Mesothelial cell of epicardium (in vitro differentiated cells): Measurements from ENCODE around the gene LRRC3C. TPM values are rescaled to one million over a fixed set of nuclear protein-coding genes. Genes with fewer than 3 reads are reported as not detected.

Source experiments
- DNase-seq, 2 experiments: peaks; one replicate each; pipeline ENCODE4 v3.0.0; 2021; ENCODE audit warnings: low spot score in 2 of 2; ENCODE audit not compliant: unreplicated experiment in 2 of 2
- H3K27ac Mint-ChIP-seq: 2 replicates; pipeline ENCODE4 v1.8.0; 2021; ENCODE audit warnings: mixed read lengths
- H3K27me3 Mint-ChIP-seq: 2 replicates; pipeline ENCODE4 v1.8.0; 2021; ENCODE audit warnings: low read depth, mixed read lengths
- H3K36me3 Mint-ChIP-seq: 2 replicates; pipeline ENCODE4 v1.8.0; 2021; ENCODE audit warnings: mixed read lengths
- H3K4me1 Mint-ChIP-seq: 2 replicates; pipeline ENCODE4 v1.8.0; 2021; ENCODE audit warnings: mixed read lengths
- H3K4me3 Mint-ChIP-seq: 2 replicates; pipeline ENCODE4 v1.8.0; 2021; ENCODE audit warnings: mild to moderate bottlenecking, moderate library complexity, mixed read lengths
- H3K9me3 Mint-ChIP-seq: 2 replicates; pipeline ENCODE4 v1.8.0; 2021; ENCODE audit warnings: mixed read lengths
- total RNA-seq: library from RNA; stranded (reverse); gene quantifications from 3 replicates; pipeline ENCODE4 v1.2.1, GENCODE V29; 2021
- TF ChIP-seq, protein P1 (sequence below): fragments of 200-600 bp; sonication (generic); IDR thresholded peaks from one replicate; pipeline ENCODE4 v1.5.0; 2021; ENCODE audit warnings: antibody characterized with exemption; ENCODE audit not compliant: unreplicated experiment

LRRC3C gene
- total RNA-seq, 1 donor from 2014 or later, result not detected

DNA sequence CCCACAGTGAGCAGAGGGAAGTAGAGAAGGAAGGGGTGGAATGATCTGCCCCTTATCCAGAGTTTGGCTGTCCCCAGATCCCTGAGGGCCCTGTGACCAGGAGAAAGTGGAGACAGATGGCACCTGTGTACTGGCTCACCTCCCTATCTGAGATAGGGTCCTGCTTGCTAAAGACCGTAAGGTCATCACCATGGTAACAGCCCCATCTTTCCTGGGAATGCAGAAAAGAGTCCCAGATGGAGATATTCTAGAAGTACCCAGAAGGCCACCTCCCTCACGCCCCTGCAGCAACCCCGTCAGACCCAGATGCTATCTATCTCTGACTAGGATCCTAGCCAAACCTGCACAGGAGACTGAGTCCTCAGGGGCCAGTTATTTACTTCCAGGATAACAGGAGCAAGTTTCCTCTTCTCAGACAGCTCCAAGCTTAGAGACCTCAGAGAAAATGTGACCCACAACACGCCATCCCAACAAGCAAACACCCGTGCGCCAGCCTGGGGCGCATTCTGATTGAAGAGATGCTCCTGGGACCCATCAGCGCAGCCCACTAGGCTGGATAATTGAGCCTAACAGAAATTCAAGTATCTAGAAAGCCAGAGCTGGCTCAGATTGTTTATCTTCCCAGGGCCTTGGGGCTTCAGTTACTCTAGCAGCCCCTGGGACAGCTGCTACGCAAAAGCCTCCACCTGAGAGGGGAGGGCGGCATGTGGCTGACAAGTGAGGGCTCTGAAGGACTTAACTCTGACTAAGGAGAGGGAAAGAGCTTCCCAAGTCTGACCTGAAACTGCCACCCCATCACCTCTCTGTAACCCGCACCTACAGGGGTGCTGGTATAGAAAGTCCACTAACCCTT is 2.0 kb upstream of the LRRC3C start:
- Mint-ChIP-seq H3K27ac (peak overlapping the region; percentile 84), H3K36me3 (peaks cover 14% of the 10 kb centered on the region), H3K4me1 (peaks cover 43% of the 10 kb centered on the region), H3K27me3 (no peaks in the 10 kb centered on the region), H3K9me3 (no peaks in the 10 kb centered on the region), H3K4me3 (peak overlapping the region; percentile 82)
- DNase-seq, result no peak
- TF ChIP-seq, protein P1, sequence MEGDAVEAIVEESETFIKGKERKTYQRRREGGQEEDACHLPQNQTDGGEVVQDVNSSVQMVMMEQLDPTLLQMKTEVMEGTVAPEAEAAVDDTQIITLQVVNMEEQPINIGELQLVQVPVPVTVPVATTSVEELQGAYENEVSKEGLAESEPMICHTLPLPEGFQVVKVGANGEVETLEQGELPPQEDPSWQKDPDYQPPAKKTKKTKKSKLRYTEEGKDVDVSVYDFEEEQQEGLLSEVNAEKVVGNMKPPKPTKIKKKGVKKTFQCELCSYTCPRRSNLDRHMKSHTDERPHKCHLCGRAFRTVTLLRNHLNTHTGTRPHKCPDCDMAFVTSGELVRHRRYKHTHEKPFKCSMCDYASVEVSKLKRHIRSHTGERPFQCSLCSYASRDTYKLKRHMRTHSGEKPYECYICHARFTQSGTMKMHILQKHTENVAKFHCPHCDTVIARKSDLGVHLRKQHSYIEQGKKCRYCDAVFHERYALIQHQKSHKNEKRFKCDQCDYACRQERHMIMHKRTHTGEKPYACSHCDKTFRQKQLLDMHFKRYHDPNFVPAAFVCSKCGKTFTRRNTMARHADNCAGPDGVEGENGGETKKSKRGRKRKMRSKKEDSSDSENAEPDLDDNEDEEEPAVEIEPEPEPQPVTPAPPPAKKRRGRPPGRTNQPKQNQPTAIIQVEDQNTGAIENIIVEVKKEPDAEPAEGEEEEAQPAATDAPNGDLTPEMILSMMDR, result no peak

DNA sequence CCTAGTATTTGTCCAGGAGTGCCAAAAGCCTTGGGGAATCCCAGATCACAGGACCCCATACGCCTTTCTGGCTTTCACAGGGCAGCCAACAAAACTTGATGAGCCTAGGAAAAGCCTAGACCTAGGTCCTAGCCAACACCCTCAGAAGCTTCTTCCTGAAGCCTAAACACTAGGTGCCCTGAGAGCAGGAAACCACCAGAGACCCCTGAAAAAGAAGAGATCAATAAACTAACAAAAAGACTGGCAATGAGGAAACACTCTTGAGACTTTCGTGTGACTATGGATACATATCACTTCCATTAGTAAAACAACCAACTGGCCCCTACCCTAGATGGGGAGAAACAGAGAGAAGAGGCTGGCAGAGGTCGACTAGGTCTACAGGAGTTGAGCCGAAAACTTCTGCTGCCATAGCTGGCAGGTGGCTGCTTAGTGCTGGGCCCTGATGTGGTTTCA is 1.4 kb upstream of the LRRC3C start:
- no peak for DNase-seq

DNA sequence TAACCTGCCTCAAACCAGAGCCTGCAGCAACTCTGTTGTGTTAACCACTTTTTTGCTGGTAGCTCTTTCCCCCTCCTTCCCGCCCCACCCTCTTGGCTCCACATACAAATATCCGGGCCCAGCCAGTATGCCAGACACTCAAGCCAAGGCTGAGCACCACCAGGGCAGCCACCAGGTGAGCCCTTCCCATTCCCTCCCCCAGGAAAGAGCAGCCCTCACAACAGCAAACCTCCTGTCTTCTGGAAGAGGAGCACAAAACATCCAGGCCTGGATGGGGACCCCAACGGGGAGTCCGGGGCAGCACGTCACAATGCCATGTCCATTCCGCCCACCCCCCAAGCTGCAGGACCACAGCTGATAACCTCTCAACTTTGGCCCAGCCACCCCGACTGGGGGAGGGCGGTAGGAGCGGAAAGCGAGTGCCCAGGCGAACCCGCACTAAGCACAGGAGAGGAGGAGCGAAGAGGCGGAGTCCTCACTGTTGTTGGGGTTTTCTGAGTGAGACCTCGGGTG is 888 bp upstream of the LRRC3C start:
- peak overlapping the region; percentile 82 for H3K4me3 Mint-ChIP-seq
- peak in 1 of 2 experiments; percentile 55 for DNase-seq
- H3K9me3 Mint-ChIP-seq, result no peaks in the 10 kb centered on the region
- H3K36me3 Mint-ChIP-seq, result peaks cover 14% of the 10 kb centered on the region
- H3K27me3 Mint-ChIP-seq, result no peaks in the 10 kb centered on the region
- H3K4me1 Mint-ChIP-seq, result peaks cover 43% of the 10 kb centered on the region
- peak overlapping the region; percentile 84 for H3K27ac Mint-ChIP-seq
- TF ChIP-seq, protein P1, result no peak

More for the DNA sequence above, 1.4 kb upstream of the LRRC3C start:
- peaks cover 14% of the 10 kb centered on the region for H3K36me3 Mint-ChIP-seq
- H3K4me3 Mint-ChIP-seq, result peak overlapping the region; percentile 82
- H3K4me1 Mint-ChIP-seq, result peaks cover 43% of the 10 kb centered on the region
- no peaks in the 10 kb centered on the region for H3K9me3 Mint-ChIP-seq
- no peaks in the 10 kb centered on the region for H3K27me3 Mint-ChIP-seq
- TF ChIP-seq, protein P1, result no peak
- peak overlapping the region; percentile 84 for H3K27ac Mint-ChIP-seq

DNA sequence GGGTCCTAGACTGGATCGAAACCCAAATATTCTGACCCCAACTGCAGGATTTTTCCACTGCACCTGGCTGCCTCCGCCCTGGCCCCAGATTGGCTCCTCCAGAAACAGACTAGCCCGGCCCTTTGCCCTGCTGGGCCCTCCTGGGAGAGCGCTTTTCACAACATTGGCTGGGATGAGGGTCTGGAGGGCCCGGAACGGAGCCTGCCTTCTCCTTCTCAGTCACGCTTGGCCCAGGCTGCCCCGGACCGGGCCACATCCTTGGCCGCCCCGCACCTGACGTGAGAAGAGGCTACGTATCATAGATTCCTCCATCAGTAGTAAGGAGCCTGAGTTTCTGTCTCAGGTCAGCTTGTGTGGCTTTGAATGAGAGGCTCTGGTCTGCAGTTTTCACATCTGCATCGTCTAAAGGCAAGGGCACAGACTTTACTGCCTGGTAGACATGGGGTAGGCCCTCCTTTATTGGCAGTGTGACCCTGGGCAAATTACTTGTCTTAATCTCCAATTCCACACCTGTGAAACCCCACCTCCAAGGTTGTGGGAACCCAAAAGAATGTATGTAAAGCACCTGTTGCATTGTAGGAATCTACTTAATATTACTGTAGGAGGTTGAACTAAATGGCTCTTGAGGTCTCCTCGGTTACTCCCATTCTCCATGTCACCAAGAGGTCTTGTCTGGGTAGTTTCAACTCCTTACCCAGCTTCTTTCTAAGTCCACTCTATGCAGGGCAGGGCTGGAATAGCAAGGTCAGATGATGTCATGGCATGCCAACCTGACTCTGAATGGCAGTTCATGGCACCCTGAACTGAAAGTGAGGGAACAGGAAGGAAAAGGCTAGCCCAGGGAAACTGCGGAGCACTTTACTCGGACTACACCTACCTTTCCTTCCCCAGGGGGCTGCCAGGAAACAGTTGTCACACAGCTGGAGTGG is 661 bp downstream of the LRRC3C start:
- Mint-ChIP-seq H3K36me3 (peaks cover 5% of the 10 kb centered on the region), H3K9me3 (no peaks in the 10 kb centered on the region), H3K4me1 (peaks cover 43% of the 10 kb centered on the region), H3K4me3 (peak overlapping the region; percentile 82), H3K27ac (peak overlapping the region; percentile 96), H3K27me3 (no peaks in the 10 kb centered on the region)
- DNase-seq, result peak in 1 of 2 experiments; percentile 44
- TF ChIP-seq, protein P1, result no peak

DNA sequence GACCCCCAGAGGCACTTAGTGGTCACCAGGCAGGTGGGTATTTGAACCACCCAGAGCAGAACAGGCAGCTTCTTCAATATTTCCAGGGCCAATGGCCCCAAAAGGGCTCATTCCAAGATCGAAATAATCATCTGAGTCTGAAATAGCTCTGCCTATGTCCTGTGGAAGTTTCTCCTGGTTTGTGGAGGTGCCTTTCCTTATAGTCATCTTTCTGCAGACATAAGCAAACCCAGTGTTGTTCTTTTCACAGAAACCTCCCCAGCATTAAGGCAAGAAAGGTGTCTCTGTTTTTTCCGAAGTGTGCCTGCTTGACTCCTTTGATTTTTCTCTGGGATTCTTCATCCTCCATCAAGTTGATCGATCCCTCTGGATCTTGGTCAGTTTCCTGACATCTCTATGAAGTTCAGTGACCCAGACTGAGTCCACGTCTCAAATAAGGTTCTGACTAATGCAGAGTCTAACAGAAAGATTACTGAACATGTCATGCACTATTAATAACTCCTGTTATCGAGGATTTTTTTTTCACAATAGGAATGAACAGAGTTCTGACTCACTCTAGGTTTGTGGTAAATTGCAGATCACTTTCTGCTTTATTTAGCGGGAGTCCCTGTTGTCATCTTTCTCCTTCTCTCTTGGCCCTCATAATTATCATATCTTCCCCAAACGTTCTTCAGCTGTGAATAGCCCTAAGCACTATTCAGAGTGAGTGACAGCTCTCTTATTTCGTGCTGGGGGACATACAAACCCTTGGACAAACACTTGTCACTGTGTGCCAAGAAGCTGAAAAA is 1.5 kb downstream of the LRRC3C start:
- Mint-ChIP-seq H3K9me3 (no peaks in the 10 kb centered on the region), H3K36me3 (peaks cover 3% of the 10 kb centered on the region), H3K4me1 (peaks cover 43% of the 10 kb centered on the region), H3K27ac (peak overlapping the region; percentile 96), H3K27me3 (no peaks in the 10 kb centered on the region), H3K4me3 (peak overlapping the region; percentile 82)
- TF ChIP-seq, protein P1, result no peak
- DNase-seq, result no peak
